Measurements from ENCODE around the gene COL4A4. TPM values are rescaled to one million over a fixed set of nuclear protein-coding genes. Genes with fewer than 3 reads are reported as not detected.

COL4A4 gene
- total and polyA plus RNA-seq, 2 of the 4 experiments (the other 2 are of a cell fraction) = 0.02 TPM; not detected in 1

GRCh38 chr2:227154986-227155774, 8.8 kb downstream of the COL4A4 start:
- Histone ChIP-seq H3K27me3 (ENCODE audit: control insufficient read depth, insufficient read depth, low read length) (peaks cover 2% of the 10 kb centered on the region), H3K9me3 (ENCODE audit: control insufficient read depth, insufficient read depth, low read length) (no peaks in the 10 kb centered on the region), H4K91ac (ENCODE audit: insufficient read depth, low read depth, low read length) (no peak overlapping the region), H4K20me1 (ENCODE audit: insufficient read depth, low read length) (no peaks in the 10 kb centered on the region), H2AK9ac (replicated peaks; ENCODE audit: low read depth, low read length, poor library complexity) (no peak overlapping the region), H3K4me3 (ENCODE audit: insufficient read depth, low read depth, low read length) (no peak overlapping the region), H3K9ac (ENCODE audit: low read depth, low read length) (no peak overlapping the region), H2BK120ac (ENCODE audit: low read depth, low read length) (no peak overlapping the region), H4K5ac (ENCODE audit: low read depth, low read length) (no peak overlapping the region), H3K56ac (ENCODE audit: extremely low read depth, insufficient read depth, low read length) (no peak overlapping the region), H3K4ac (ENCODE audit: low read depth, low read length) (no peak overlapping the region), H2AK5ac (ENCODE audit: low read depth, low read length) (no peak overlapping the region), H3K79me1 (ENCODE audit: low read depth in 1 of 2, low read length in 2 of 2) (no peaks in the 10 kb centered on the region), H3K27ac (ENCODE audit: insufficient read depth, low read length) (no peak overlapping the region), H3K9me1 (ENCODE audit: insufficient read depth, low read length) (no peaks in the 10 kb centered on the region), H3K14ac (replicated peaks; ENCODE audit: low read depth, low read length) (no peak overlapping the region), H3K4me2 (ENCODE audit: low read depth, low read length) (no peak overlapping the region), H2AFZ (replicated peaks; ENCODE audit: low read length, poor library complexity) (no peak overlapping the region), H2BK15ac (ENCODE audit: low read depth, low read length) (no peak overlapping the region), H3K23ac (ENCODE audit: low read depth, low read length) (no peak overlapping the region), H4K8ac (ENCODE audit: low read depth in 2 of 2, low read length in 2 of 2) (no peak overlapping the region), H2BK5ac (ENCODE audit: low read depth, low read length, poor library complexity, severe bottlenecking) (no peak overlapping the region), H2BK20ac (ENCODE audit: low read depth, low read length) (no peak overlapping the region), H3K4me1 (ENCODE audit: control insufficient read depth, insufficient read depth, low read length) (no peaks in the 10 kb centered on the region), H3K18ac (ENCODE audit: low read depth, low read length) (no peak overlapping the region), H3K36me3 (ENCODE audit: control insufficient read depth, insufficient read depth, low read length) (no peaks in the 10 kb centered on the region)
- in situ Hi-C loops (cut with MboI; ENCODE audit: low sequenced_read_pairs) = no loop called here
- dilution Hi-C loops (cut with HindIII; ENCODE audit: low sequenced_read_pairs, unreplicated experiment) = no loop called here
- no peak for ATAC-seq (ENCODE audit: low read depth)
- WGBS, 2 experiments (ENCODE audit: extremely low coverage in 2 of 2, insufficient read length in 1 of 2) = no CpG with 5 or more reads among the region's 6 CpGs
- ChIA-PET CTCF (interaction anchor here (0.8 kb wide), 1 partner anchor 10 kb away, joined by 3 read pairs; no protein-coding TSS in a partner anchor), POLR2A (ENCODE audit: unreplicated experiment) (no interaction called here)
- intact Hi-C loops (cut with micrococcal nuclease) = no loop called here
- peak; percentile 28 for DNase-seq
- BruUV-seq (replicated peaks) = no TSS peak
- no peak for TF ChIP-seq SMC3 (IDR thresholded peaks at IDR 0.05; ENCODE audit: low read depth, low read length)
- no peak for TF ChIP-seq USF2 (IDR thresholded peaks at IDR 0.05; ENCODE audit: low read depth, low read length)
- TF ChIP-seq RCOR1 (IDR thresholded peaks at IDR 0.05; ENCODE audit: insufficient replicate concordance, low read length) = no peak
- TF ChIP-seq NFE2L2 (IDR thresholded peaks at IDR 0.05; ENCODE audit: low read depth, low read length) = no peak
- TF ChIP-seq MAFK (IDR thresholded peaks at IDR 0.05; ENCODE audit: low read depth, low read length) = no peak
- TF ChIP-seq, protein P1, sequence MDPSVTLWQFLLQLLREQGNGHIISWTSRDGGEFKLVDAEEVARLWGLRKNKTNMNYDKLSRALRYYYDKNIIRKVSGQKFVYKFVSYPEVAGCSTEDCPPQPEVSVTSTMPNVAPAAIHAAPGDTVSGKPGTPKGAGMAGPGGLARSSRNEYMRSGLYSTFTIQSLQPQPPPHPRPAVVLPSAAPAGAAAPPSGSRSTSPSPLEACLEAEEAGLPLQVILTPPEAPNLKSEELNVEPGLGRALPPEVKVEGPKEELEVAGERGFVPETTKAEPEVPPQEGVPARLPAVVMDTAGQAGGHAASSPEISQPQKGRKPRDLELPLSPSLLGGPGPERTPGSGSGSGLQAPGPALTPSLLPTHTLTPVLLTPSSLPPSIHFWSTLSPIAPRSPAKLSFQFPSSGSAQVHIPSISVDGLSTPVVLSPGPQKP (IDR thresholded peaks at IDR 0.05; ENCODE audit: borderline replicate concordance, low read depth, low read length) = no peak
- no peak for TF ChIP-seq RFX5 (IDR thresholded peaks at IDR 0.05; ENCODE audit: low read depth, low read length)
- TF ChIP-seq MAZ (IDR thresholded peaks at IDR 0.05; ENCODE audit: borderline replicate concordance, low read depth, low read length) = no peak
- TF ChIP-seq FOS (IDR thresholded peaks at IDR 0.05; ENCODE audit: low read depth, low read length) = no peak
- TF ChIP-seq, protein P2, sequence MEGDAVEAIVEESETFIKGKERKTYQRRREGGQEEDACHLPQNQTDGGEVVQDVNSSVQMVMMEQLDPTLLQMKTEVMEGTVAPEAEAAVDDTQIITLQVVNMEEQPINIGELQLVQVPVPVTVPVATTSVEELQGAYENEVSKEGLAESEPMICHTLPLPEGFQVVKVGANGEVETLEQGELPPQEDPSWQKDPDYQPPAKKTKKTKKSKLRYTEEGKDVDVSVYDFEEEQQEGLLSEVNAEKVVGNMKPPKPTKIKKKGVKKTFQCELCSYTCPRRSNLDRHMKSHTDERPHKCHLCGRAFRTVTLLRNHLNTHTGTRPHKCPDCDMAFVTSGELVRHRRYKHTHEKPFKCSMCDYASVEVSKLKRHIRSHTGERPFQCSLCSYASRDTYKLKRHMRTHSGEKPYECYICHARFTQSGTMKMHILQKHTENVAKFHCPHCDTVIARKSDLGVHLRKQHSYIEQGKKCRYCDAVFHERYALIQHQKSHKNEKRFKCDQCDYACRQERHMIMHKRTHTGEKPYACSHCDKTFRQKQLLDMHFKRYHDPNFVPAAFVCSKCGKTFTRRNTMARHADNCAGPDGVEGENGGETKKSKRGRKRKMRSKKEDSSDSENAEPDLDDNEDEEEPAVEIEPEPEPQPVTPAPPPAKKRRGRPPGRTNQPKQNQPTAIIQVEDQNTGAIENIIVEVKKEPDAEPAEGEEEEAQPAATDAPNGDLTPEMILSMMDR (conservative IDR thresholded peaks at IDR 0.05; ENCODE audit: low read depth, low read length) = no peak
- no peak for TF ChIP-seq POLR2A (IDR thresholded peaks at IDR 0.05; ENCODE audit: low read depth, low read length)
- no peak for TF ChIP-seq MXI1 (IDR thresholded peaks at IDR 0.05; ENCODE audit: borderline replicate concordance, low read depth, low read length)
- TF ChIP-seq CEBPB (IDR thresholded peaks at IDR 0.05; ENCODE audit: low read depth, low read length) = no peak
- no peak for TF ChIP-seq CHD1 (IDR thresholded peaks at IDR 0.05; ENCODE audit: low read depth, low read length)
- no peak for TF ChIP-seq BHLHE40 (IDR thresholded peaks at IDR 0.05; ENCODE audit: low read depth, low read length)
- TF ChIP-seq RAD21 (IDR thresholded peaks at IDR 0.05; ENCODE audit: low read length) = no peak
